Measurements from ENCODE around the gene POMC.
"Not testable (repeated sequence)": the region's sequence is repeated elsewhere in the genome, so short reads cannot be mapped to it uniquely, and the experiment has no call there.

The POMC gene

DNA sequence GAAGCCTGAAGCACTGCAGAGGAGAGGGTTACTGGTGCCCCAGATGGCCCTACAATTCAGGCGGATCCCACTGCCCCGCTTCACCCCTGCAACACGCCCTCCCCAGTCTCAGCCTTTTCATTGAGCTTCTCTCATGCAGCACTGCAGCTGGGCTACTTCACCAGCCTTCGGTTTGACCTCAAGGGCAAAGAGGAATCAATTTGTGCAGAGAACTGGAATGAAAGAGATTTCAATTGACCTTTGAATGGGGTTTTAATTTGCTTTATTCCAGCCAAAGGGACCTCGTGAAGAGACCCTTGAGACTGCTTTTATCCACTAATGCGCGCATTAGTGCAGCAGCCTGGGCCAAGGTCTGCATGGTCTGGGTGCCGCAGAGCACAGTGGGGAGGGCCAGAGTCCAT, 8.8 kb upstream of the POMC start:
- in situ Hi-C loops (cut with HindIII; ENCODE audit: low sequenced_read_pairs) = no loop called here

DNA sequence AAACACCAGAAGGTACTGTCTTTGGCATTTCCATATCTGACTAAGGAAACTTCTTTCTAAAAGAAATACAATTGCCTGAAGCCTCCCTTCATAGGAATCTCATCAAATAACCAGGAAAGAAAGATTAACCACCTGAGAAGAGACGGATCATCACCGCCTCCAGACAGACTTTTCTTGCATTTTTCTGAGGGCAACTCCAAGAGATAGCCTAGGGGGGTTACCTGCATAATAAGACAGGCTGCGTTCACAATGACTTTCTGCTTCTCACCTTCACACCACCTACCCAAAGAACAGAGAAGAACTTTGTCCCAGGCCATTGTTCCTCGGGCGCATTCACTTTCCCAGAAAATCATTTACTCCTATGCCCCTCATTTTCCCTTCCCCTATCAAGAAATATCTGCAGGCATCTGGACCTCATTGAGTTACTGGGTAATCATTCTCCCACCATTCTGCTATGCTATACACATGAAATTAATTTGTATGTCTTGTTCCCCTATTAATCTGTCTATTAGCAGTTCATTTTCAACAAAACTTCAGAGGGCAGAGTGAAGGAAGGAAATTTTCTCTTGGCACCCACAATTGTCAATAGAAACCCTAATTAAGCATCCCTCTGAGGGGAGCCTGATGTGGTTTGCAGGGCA, 8.3 kb upstream of the POMC start:
- in situ Hi-C loops (cut with HindIII; ENCODE audit: low sequenced_read_pairs) = no loop called here

- in situ Hi-C loops (cut with HindIII; ENCODE audit: low sequenced_read_pairs) = no loop called here
Observed at GRCh38 chr2:25176138-25176537, 7.8 kb upstream of the POMC start.

DNA sequence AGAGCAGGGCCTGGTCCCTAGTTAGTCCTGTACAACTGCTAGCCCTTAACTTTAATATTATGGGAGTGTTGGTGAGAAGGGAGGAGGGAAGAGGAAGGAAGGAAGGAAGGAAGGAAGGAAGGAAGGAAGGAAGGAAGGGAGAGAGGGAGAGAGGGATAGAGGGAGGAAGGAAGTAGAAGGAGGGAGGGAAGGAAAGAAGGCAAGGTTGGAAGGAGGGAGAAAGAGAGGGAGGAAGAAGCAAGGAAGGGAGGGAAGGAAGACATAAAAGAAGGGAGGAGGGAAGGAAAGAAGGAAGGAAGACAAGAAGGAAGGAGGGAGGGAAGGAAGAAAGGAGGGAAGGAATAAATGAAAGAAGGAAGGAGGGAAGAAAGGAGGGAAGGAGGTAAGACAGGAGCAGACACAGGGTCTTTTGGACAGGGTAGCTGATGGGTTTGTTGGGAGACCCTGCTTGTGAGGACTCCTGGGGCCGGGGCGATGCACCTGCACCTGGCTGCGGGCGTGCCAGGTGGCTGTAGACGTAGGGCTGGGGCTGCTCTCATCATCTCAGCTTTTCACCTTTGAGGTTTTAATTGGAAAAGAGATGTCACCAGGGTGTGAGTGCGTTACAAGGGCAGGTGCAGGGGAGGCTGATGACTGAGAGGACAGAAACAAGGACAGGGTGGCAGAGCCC, 5.9 kb upstream of the POMC start:
- in situ Hi-C loops (cut with HindIII; ENCODE audit: low sequenced_read_pairs) = no loop called here

DNA sequence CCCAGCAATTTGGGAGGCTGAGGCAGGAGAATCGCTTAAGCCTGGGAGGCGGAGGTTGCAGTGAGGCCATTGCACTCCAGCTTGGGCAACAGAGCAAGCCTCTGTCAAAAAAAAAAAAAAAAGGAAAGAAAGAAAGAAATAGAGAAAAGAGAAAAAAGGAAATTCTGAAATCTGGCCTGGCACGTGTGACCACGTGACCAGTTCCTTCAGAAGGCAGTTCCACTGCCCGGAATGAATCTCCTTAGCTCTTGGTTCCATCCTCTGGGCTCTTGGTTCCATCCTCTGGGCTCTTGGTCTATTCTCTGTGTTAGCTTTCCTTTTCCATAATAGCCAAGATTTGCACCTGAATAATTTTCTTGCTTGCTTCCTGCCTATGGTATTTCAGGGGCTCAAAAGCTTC, 5.3 kb upstream of the POMC start:
- in situ Hi-C loops (cut with HindIII; ENCODE audit: low sequenced_read_pairs) = no loop called here

- in situ Hi-C loops (cut with HindIII; ENCODE audit: low sequenced_read_pairs) = no loop called here
Observed at GRCh38 chr2:25170888-25171287, 2.5 kb upstream of the POMC start.

DNA sequence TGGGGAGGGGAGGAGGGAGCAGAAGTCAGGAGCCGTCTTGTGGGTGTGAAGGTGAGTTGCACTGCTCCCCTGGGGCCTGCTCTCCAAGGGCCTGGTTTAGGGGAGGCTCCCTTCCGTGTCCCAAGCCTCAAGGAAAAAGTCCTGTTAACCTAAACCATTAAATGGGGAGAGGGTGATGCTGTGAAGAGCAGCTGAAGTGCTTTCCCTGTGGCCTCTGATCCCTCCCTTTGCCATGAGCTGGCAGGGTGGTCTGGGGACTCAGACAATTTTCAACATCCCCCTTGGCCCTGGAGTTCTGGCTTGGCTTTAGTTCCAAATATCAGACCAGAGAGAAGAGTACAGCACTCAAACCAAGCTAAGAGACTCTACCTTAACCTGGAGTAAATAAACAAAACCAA, 692 bp upstream of the POMC start:
- in situ Hi-C loops (cut with HindIII; ENCODE audit: low sequenced_read_pairs) = no loop called here

- in situ Hi-C loops (cut with HindIII; ENCODE audit: low sequenced_read_pairs) = no loop called here
Observed at GRCh38 chr2:25165992-25166875, 2.1 kb downstream of the POMC start.

GRCh38 chr2:25164561-25164960, 3.8 kb downstream of the POMC start:
- in situ Hi-C loops (cut with HindIII; ENCODE audit: low sequenced_read_pairs) = no loop called here

- in situ Hi-C loops (cut with HindIII; ENCODE audit: low sequenced_read_pairs) = not testable (repeated sequence)
Observed at GRCh38 chr2:25162061-25162460, 6.3 kb downstream of the POMC start.

GRCh38 chr2:25161055-25161781, 7.2 kb downstream of the POMC start:
- in situ Hi-C loops (cut with HindIII; ENCODE audit: low sequenced_read_pairs) = no loop called here

DNA sequence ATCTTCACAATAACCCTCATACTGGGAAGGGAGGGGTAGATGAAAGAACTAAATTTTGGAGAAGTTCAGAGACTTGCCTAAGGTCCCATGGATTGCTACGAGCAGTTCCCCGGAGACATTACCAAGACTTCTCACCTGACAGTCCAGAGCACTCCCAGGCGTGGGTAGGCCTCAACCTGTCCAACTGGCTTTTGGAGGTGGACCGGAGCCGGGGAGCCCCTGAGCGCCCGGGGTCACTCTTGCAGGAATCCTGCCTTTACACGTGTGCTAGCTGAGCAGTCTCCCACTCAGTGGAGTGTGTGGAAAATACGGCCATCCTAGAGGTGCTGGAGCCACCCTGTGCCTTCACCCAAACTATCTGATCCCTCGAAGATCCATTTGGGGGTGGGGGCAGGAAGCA, 8.0 kb downstream of the POMC start:
- in situ Hi-C loops (cut with HindIII; ENCODE audit: low sequenced_read_pairs) = no loop called here

GRCh38 chr2:25159949-25160348, 8.4 kb downstream of the POMC start:
- in situ Hi-C loops (cut with HindIII; ENCODE audit: low sequenced_read_pairs) = no loop called here

DNA sequence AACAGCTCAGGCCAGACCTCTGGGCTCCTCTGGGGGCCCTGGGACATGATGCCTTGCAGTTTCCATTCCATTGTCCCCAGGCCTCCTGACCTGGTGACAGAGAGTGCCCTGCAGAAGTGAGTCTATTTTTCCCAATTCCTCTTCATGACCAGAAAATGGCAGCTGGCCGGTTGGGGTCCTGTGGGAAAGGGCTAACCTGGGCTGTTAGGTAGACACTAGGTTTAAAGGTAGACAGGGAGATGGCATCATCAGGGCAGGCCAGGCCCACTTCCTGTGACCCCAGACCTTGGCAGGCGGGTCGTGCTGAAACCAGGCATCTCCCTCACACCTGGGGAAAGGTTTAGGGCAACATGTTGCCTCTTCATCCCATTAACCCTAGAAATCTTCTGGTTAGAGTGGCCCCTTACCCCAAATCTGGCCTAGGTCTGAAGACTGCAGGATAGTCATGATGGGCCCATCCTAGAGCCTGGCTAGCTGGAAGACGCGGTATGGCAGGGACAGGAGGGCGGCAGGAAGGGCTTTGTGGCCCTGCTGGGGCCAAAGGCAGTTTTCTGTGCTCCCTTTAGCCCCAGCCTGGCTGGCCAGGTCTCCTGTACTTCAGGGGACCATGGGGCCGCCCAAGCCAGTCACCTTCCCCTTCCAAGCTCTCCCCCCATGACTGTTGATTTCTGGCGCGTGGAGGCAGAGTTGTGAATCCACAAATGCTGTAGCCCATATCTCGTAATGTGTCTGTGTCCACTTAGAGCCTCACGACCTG, 10.1 kb downstream of the POMC start:
- in situ Hi-C loops (cut with HindIII; ENCODE audit: low sequenced_read_pairs) = no loop called here

DNA sequence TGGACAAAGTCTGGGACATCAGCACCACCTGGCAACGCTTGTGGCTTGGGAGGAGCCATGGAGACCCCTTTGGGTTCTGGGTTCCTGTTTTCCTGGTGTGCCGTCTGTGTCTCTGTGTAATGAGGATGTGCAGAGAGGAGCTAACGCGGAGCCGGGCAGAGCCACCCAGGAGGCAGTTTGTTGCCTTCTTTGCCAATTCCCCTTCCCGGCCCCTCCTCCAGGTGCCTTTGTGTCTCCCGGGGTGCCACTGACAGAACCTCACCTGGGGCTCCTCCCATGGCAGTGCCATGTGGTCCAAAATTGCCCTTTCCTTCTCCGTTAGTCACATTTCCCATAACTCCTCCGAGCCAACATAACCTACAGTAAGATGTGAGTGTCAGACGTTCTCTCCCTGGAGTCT, 13.0 kb downstream of the POMC start:
- in situ Hi-C loops (cut with HindIII; ENCODE audit: low sequenced_read_pairs) = no loop called here

GRCh38 chr2:25151718-25152117, 16.7 kb downstream of the POMC start:
- in situ Hi-C loops (cut with HindIII; ENCODE audit: low sequenced_read_pairs) = no loop called here

GRCh38 chr2:25150993-25151392, 17.4 kb downstream of the POMC start:
- in situ Hi-C loops (cut with HindIII; ENCODE audit: low sequenced_read_pairs) = not testable (repeated sequence)

DNA sequence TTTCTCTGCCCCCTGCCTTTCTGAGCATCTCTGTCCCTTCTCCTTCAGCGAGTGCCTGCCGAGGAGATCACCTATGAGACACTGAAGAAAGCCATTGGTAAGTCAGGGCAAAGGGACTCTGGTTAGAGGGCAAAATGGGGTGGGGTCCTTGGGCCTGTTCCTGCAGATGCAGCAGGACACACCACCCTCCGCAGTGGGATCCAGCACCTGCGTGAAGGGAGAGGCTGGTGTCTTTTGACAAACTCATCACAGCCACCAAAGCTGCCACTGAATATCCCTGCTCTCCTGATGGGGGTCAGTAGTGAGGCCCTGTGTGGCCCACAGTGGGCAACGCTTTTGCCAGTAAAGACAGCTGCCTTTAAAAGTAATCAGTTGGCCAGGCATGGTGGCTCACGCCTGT, 18.7 kb downstream of the POMC start:
- in situ Hi-C loops (cut with HindIII; ENCODE audit: low sequenced_read_pairs) = no loop called here

DNA sequence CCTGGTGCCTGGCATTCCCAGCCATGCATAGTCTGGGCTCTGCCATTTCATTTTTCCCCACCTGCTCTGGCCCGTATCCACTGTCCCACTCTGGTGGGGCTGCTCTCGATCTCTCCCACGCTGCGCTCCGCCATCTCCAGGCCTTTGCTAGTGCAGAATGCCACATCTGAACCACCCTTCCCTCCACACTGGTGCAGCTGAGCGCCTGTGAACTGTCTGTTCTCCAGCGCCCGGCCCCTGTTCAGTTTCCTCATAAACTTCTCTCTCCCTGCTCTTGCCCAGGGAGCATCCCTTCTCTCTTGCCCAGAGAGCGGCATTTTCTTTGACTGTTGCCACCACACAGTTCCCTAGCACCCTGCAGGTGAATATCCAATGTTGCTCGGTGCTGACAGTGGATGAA, 21.5 kb downstream of the POMC start:
- in situ Hi-C loops (cut with HindIII; ENCODE audit: low sequenced_read_pairs) = no loop called here

- in situ Hi-C loops (cut with HindIII; ENCODE audit: low sequenced_read_pairs) = no loop called here
Observed at GRCh38 chr2:25145803-25146202, 22.6 kb downstream of the POMC start.

GRCh38 chr2:25141120-25141519, 27.3 kb downstream of the POMC start:
- in situ Hi-C loops (cut with HindIII; ENCODE audit: low sequenced_read_pairs) = no loop called here
